PFSK-1 (cell line): ENCODE data around the gene RBFA.

ENCODE experiments used
- FOXP2 ChIP-seq: optimal IDR thresholded peaks from 2 replicates; pipeline ENCODE3; 2011; ENCODE audit warnings: borderline replicate concordance, control low read depth, inconsistent platforms; ENCODE audit not compliant: insufficient read depth; ENCODE audit errors: extremely low read length, extremely low read depth
- POLR2AphosphoS5 ChIP-seq: IDR thresholded peaks from 2 replicates; pipeline ENCODE4 v1.6.1; 2012; ENCODE audit warnings: low read depth, mild to moderate bottlenecking, control low read depth, low read length, moderate library complexity
- SIN3A ChIP-seq: IDR thresholded peaks from 2 replicates; pipeline ENCODE4 v1.6.1; 2012; ENCODE audit warnings: mild to moderate bottlenecking, low read length, moderate library complexity, borderline replicate concordance; ENCODE audit not compliant: insufficient read depth
- TAF1 ChIP-seq: IDR thresholded peaks from 2 replicates; pipeline ENCODE4 v1.6.1; 2012; ENCODE audit warnings: low read length, control low read depth, borderline replicate concordance; ENCODE audit not compliant: insufficient read depth
- TF ChIP-seq, protein P1 (sequence below), 2 experiments: IDR thresholded peaks; 2 replicates each; pipeline versions ENCODE4 v1.6.1 to v1.8.0; 2011 to 2012; ENCODE audit warnings: low read depth in 2 of 2, low read length in 2 of 2, control low read depth in 1 of 2, inconsistent platforms in 1 of 2, mild to moderate bottlenecking in 1 of 2, moderate library complexity in 1 of 2; ENCODE audit not compliant: insufficient read depth in 1 of 2

Gene RBFA

DNA sequence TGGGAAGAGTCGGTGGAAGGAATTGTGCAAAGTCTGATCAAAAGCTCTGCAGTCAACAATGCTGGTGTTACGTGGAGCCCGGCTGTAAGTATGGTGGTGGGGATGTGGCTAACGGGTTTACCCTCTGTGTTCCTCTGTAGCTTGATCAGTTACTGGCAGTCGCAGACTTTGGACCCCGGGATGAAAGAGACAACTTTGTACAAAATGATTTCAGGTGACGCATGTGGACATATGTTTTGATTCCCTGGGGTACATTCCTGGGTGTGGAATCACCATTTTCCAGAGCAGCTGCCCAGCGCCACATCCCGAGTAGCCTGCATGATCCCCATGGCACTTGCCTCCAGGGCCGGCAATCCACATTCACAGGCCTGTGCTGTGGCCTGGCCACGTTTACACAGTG, 9.8 kb downstream of the RBFA start:
- TF ChIP-seq SIN3A (no peak), TAF1 (no peak), FOXP2 (no peak), POLR2AphosphoS5 (no peak)
- TF ChIP-seq, protein P1, sequence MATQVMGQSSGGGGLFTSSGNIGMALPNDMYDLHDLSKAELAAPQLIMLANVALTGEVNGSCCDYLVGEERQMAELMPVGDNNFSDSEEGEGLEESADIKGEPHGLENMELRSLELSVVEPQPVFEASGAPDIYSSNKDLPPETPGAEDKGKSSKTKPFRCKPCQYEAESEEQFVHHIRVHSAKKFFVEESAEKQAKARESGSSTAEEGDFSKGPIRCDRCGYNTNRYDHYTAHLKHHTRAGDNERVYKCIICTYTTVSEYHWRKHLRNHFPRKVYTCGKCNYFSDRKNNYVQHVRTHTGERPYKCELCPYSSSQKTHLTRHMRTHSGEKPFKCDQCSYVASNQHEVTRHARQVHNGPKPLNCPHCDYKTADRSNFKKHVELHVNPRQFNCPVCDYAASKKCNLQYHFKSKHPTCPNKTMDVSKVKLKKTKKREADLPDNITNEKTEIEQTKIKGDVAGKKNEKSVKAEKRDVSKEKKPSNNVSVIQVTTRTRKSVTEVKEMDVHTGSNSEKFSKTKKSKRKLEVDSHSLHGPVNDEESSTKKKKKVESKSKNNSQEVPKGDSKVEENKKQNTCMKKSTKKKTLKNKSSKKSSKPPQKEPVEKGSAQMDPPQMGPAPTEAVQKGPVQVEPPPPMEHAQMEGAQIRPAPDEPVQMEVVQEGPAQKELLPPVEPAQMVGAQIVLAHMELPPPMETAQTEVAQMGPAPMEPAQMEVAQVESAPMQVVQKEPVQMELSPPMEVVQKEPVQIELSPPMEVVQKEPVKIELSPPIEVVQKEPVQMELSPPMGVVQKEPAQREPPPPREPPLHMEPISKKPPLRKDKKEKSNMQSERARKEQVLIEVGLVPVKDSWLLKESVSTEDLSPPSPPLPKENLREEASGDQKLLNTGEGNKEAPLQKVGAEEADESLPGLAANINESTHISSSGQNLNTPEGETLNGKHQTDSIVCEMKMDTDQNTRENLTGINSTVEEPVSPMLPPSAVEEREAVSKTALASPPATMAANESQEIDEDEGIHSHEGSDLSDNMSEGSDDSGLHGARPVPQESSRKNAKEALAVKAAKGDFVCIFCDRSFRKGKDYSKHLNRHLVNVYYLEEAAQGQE (IDR thresholded peaks at IDR 0.05; ENCODE audit: insufficient read depth in 1 of 2, low read depth in 2 of 2, low read length in 2 of 2): no peak

DNA sequence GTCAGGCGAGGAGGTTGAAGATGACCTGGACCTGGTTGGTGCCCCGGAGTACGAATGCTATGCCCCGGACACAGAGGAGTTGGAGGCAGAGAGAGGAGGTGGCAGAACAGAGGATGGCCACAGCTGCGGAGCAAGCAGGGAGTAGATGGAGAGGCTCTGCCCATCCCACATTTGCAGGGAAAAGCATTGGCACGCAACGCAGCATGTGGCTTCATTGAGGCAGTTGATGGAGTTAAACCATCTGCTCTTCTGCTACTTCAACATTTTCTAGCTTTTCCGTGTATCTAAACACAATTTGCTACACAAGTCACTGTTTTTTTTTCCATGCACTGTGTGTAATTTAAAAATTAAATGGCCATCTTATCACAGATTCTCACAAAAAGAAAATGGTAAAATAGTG, 11.8 kb downstream of the RBFA start:
- TF ChIP-seq POLR2AphosphoS5 (no peak), FOXP2 (no peak), SIN3A (no peak), TAF1 (no peak)
- TF ChIP-seq, protein P1 (IDR thresholded peaks at IDR 0.05; ENCODE audit: insufficient read depth in 1 of 2, low read depth in 2 of 2, low read length in 2 of 2): no peak

DNA sequence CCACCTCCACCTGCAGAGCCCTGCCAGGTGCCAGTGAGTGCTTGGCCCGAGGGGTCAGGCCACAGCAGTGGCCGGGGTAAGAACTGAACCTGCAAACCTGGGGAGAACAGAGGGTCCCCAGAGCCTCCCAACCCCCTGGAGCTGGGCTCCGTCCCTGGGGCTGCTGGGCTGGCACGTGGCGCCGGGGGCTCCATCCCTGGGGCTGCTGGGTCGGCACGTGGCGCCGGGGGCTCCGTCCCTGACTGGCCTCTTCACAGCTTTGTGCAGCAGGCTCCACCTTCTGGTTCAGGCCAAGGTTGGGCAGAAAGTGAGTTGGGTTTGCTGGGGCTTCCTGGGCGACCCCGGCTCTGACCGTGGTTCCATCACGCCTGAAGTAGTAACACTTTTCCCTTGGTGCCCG, 12.2 kb downstream of the RBFA start:
- TF ChIP-seq TAF1 (no peak), SIN3A (no peak), POLR2AphosphoS5 (no peak), FOXP2 (no peak)
- TF ChIP-seq, protein P1 (IDR thresholded peaks at IDR 0.05; ENCODE audit: insufficient read depth in 1 of 2, low read depth in 2 of 2, low read length in 2 of 2): no peak

DNA sequence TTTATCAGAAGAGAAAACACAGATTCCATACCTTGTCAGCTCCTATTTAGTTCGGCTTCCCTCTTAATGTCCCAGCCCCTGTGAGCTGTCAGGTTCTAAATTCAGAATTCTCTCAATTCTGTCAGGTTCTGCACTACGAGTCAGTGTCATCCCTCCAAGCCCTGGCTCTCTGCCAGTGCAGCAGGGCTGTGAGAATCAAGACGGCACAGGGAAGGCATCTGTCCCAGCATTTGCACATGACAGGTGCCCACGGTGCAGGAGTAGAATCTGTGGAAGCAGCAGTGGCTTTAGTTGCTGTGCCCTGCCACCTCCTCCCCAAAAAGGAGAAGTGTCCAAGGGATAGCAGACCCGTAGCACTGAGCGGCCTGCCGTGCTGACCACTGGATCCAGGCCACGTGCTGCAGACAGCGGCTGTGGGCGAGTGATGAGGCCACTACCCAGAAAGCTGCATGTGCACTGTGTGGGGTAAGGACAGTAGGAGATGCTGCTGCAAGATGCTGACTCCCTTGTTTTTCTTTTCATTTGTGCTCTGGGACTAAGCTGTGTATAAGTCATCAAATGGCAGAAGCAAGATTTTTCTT, 12.8 kb downstream of the RBFA start:
- TF ChIP-seq SIN3A (no peak), TAF1 (no peak), POLR2AphosphoS5 (no peak), FOXP2 (no peak)
- TF ChIP-seq, protein P1 (IDR thresholded peaks at IDR 0.05; ENCODE audit: insufficient read depth in 1 of 2, low read depth in 2 of 2, low read length in 2 of 2): no peak

GRCh38 chr18:80050797-80051196, 16.6 kb downstream of the RBFA start:
- TF ChIP-seq POLR2AphosphoS5 (no peak), SIN3A (no peak), FOXP2 (no peak), TAF1 (no peak)
- TF ChIP-seq, protein P1 (IDR thresholded peaks at IDR 0.05; ENCODE audit: insufficient read depth in 1 of 2, low read depth in 2 of 2, low read length in 2 of 2): no peak
